Aorta (tissue), 5 donors: ENCODE data around the gene CDC5L. TPM values are rescaled to one million over a fixed set of nuclear protein-coding genes. Genes with fewer than 3 reads are reported as not detected.

ENCODE experiments used
- ATAC-seq: fragments of 200-7000 bp; cut with Tn5 transposase; one replicate; pipeline ENCODE4 v1.9.1; 2022; ENCODE audit warnings: moderate library complexity; ENCODE audit not compliant: low FRiP score
- DNase-seq, 2 donors: peaks; one replicate each; pipeline ENCODE4 v3.0.0-alpha.2; 2020
- H3K27ac ChIP-seq, 2 donors: one replicate each; pipeline ENCODE4 v1.5.1; 2013; ENCODE audit warnings: low read length in 2 of 2, mild to moderate bottlenecking in 2 of 2, moderate library complexity in 2 of 2, control low read depth in 1 of 2, inconsistent platforms in 1 of 2, low read depth in 1 of 2
- H3K27me3 ChIP-seq, 2 donors: one replicate each; pipeline ENCODE4 v1.6.1; 2013; ENCODE audit warnings: control low read depth in 1 of 2, low read length in 1 of 2, mild to moderate bottlenecking in 1 of 2, moderate library complexity in 1 of 2; ENCODE audit not compliant: insufficient read depth in 2 of 2, control insufficient read depth in 1 of 2
- H3K36me3 ChIP-seq, 2 donors: one replicate each; pipeline ENCODE4 v1.6.1; 2013; ENCODE audit warnings: control low read depth in 1 of 2, low read length in 1 of 2, mild to moderate bottlenecking in 1 of 2; ENCODE audit not compliant: insufficient read depth in 2 of 2, control insufficient read depth in 1 of 2
- H3K4me1 ChIP-seq, 2 donors: one replicate each; pipeline ENCODE4 v1.6.1; 2013; ENCODE audit warnings: low read length in 2 of 2, control low read depth in 1 of 2, mild to moderate bottlenecking in 1 of 2, moderate library complexity in 1 of 2; ENCODE audit not compliant: insufficient read depth in 2 of 2, control insufficient read depth in 1 of 2
- H3K4me3 ChIP-seq, 2 donors: one replicate each; pipeline ENCODE4 v1.5.1; 2013; ENCODE audit warnings: low read length in 2 of 2, control low read depth in 1 of 2, mild to moderate bottlenecking in 1 of 2
- H3K9me3 ChIP-seq: one replicate; pipeline ENCODE4 v1.6.1; 2013; ENCODE audit warnings: mild to moderate bottlenecking, low read length; ENCODE audit not compliant: control insufficient read depth
- WGBS, 2 donors: extraction: QIAGEN DNeasy Blood & Tissue Kit; methylation state at CpG; one replicate each; pipeline ENCODE4 v1.1.7; 2013; 5-methylcytosine and 5-hydroxymethylcytosine counted together
- intact Hi-C, 2 donors: fragments of 100-400 bp; cut with DNase I; formaldehyde crosslinking; loops; one replicate each; pipeline versions ENCODE4 v1.14.2 to v1.15.0; 2022
- polyA plus RNA-seq, 2 donors: library from polyadenylated mRNA; stranded (reverse); fragments of 200-250 nt; gene quantifications; one replicate each; pipeline ENCODE4 v1.2.3, GENCODE V29; 2013
- total RNA-seq, 2 donors: library from RNA; stranded (reverse); fragmentation: NEBNext Ultra II Directional; extraction: Animal tissue kit (Norgen Biotek cat#: 25700); gene quantifications; one replicate each; pipeline ENCODE4 v1.2.1, GENCODE V29; 2021
- donor health status: healthy with polysubstance abuse.
- donor health status: Bipolar disorder and iron deficiency.
- donor health status: DM: no; HTN: no; CAD: no.
- donor health status: DM: no; HTN: no; CAD: no.
- donor health status: DM: yes; HTN: yes; CAD: no.

CDC5L gene
- total and polyA plus RNA-seq, 4 donors, result 7.0 to 22.6 (median 13.9) TPM

DNA sequence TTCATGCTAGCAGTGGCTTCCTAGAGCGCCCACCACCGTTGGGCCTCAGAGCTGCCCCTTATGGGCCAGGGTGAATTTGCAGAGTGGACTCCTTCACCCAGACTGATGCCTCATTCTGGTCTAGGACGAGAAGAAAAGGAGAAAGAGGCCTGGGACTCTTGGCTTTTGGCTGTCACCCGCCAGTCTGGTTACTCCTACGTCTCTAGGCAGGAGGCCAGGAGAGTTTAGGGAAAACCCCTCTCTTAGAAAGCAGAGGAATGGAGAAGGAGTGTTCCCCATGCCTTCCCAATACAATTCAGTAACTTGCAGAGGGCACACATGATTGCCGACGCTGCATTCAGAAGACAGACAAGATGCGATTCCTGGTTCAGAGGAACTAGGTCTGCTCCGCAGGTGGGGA lies 70.1 kb downstream of the CDC5L start:
- no peak for ATAC-seq
- Histone ChIP-seq H3K9me3 (no peaks in the 10 kb centered on the region), H3K4me3 (no peak overlapping the region), H3K4me1 (no peaks in the 10 kb centered on the region), H3K27ac (no peak overlapping the region), H3K27me3 (no peaks in the 10 kb centered on the region), H3K36me3 (no peaks in the 10 kb centered on the region)
- intact Hi-C loops, result loop anchor here in 1 of 2 donors (2.0 kb wide), 1 partner anchor 27 kb away; no protein-coding TSS in a partner anchor
- no peak for DNase-seq
- WGBS, 2 donors, result 68 to 71% methylated on average over 9 of the region's 9 CpGs

DNA sequence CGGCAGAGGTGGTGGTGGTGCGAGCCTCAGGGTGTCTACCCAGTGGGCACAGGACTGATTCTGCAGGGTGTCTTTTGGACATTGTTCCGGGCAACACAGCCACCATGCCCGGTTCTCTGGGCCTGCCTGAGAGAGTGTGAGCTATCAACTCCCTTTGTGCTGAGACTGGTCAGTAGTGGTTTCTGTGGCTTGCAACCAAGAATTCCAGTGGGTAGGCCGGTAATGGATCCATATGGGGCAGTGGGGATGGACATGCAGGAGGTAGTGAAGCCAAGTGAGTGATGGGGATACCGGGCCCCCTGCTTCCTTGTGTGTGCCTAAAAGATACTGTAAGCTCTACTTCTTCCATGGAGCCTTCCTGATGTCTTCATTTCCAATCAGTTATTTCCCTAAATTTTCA lies 71.0 kb downstream of the CDC5L start:
- Histone ChIP-seq H3K27ac (no peak overlapping the region), H3K9me3 (no peaks in the 10 kb centered on the region), H3K27me3 (no peaks in the 10 kb centered on the region), H3K4me1 (no peaks in the 10 kb centered on the region), H3K36me3 (no peaks in the 10 kb centered on the region), H3K4me3 (no peak overlapping the region)
- intact Hi-C loops, result no loop called here
- DNase-seq (no peak), ATAC-seq (no peak)
- WGBS, 2 donors, result 97% methylated on average over 6 of the region's 6 CpGs

DNA sequence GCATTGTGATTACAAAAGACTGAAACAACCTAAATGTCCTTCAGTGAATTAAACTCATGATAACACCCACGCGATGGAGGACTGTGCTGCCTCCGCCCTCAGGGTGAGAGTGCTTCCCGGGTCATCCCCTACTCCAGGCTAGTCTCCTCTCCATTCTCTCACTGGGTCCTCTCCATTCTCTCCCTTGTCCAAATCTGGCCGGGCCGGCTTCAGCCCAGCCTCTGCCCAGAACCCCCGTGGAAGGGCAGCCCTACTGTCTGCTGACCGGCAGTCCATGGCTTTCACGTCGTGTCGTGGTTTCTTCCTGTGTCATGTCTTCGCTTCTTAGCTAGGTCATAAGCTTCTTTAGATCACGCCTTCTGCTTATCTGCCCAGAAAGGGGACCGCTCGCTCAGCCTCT lies 74.8 kb downstream of the CDC5L start:
- WGBS, 2 donors, result 91% methylated on average over 15 of the region's 15 CpGs
- no peaks in the 10 kb centered on the region for H3K9me3 ChIP-seq
- H3K4me3 ChIP-seq, result no peak overlapping the region
- no peaks in the 10 kb centered on the region for H3K36me3 ChIP-seq
- intact Hi-C loops, result no loop called here
- ATAC-seq (no peak), DNase-seq (no peak)
- no peaks in the 10 kb centered on the region for H3K4me1 ChIP-seq
- H3K27me3 ChIP-seq, result no peaks in the 10 kb centered on the region
- no peak overlapping the region for H3K27ac ChIP-seq

DNA sequence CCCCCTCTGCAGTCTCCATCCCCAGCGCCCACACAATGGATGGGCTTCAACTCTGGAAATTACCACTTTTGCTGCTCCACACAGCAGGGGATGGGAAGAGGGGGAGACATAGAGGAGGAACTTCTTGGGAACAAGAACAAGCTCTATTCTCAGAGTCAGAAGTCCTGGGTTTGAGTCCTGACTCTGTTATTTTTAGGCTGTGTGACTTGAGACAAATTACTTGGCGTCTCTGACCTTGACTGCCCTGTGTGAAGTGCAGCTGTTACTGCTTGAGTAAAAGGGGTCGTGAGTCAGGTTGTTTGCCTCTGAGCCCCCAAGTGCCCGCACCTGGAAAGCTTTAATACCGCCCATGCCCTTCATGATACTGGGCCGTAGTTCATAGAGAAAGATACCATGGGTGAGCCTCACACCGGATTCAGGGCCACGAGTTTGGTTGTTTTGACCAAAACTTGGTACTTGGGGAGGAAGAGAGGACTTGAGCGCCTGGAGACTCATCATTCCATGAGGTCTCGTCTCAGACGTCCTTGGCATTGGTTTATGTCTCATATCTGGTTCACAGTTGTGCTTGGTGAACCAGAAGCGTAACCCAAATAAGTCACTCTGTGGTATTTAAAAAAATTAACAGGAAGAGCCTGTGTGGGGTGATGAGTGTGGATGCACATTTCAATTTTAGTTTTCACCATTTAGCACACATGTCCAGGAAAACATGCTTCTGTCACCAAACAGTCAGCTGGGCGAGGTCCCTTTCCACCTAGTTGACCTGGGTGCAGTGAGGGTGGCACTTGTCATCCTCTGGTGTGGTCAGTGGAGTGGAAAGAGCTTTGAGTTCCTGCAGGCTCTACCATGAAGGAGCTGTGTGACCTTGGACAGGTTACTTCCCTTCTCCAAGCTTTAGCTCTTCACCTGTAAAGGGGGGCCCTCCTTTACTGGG lies 75.6 kb downstream of the CDC5L start:
- Histone ChIP-seq H3K36me3 (no peaks in the 10 kb centered on the region), H3K4me3 (no peak overlapping the region), H3K9me3 (no peaks in the 10 kb centered on the region), H3K27ac (no peak overlapping the region), H3K4me1 (no peaks in the 10 kb centered on the region), H3K27me3 (no peaks in the 10 kb centered on the region)
- intact Hi-C loops, result no loop called here
- no peak for DNase-seq
- WGBS, 2 donors, result 93 to 98% methylated on average over 13 of the region's 13 CpGs
- ATAC-seq, result no peak

DNA sequence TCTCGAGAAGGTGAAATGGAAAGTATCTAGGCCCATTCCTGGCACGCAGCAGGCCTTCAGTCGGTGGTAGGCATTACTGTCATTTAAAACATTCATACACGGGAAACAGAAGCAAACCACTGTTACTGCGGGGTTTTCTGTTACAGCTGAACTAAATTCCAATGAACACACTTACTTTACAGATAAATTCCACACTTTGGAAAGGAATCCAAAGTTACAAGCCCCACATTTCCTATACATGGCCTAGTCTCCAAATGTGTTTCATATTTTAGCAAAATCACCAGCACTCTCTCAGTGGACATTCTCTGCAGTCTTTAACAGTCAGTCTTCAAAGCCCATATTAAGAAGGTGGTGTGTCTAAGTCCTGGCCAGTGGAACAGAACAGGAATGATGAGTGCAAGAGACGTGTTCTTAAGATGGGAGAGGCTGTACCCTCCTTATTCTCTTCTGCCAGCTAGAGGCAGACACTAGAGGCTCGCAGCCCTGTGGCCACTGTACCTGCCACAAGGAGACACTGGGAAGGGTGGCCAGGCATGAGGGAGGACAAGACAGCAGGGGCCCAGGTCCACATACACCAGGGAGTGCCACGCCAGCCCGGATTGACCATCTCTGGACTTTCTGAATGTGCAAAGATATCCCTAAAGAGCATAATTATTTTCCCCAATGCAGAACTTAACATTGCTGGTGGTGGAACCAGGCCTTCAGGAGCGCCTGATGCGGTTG lies 76.4 kb downstream of the CDC5L start:
- intact Hi-C loops, result no loop called here
- H3K36me3 ChIP-seq, result no peaks in the 10 kb centered on the region
- 89 to 91% methylated on average over 11 of the region's 11 CpGs for WGBS, 2 donors
- H3K27me3 ChIP-seq, result no peaks in the 10 kb centered on the region
- DNase-seq, result no peak
- no peaks in the 10 kb centered on the region for H3K4me1 ChIP-seq
- H3K27ac ChIP-seq, result no peak overlapping the region
- no peak overlapping the region for H3K4me3 ChIP-seq
- ATAC-seq, result no peak
- H3K9me3 ChIP-seq, result no peaks in the 10 kb centered on the region

DNA sequence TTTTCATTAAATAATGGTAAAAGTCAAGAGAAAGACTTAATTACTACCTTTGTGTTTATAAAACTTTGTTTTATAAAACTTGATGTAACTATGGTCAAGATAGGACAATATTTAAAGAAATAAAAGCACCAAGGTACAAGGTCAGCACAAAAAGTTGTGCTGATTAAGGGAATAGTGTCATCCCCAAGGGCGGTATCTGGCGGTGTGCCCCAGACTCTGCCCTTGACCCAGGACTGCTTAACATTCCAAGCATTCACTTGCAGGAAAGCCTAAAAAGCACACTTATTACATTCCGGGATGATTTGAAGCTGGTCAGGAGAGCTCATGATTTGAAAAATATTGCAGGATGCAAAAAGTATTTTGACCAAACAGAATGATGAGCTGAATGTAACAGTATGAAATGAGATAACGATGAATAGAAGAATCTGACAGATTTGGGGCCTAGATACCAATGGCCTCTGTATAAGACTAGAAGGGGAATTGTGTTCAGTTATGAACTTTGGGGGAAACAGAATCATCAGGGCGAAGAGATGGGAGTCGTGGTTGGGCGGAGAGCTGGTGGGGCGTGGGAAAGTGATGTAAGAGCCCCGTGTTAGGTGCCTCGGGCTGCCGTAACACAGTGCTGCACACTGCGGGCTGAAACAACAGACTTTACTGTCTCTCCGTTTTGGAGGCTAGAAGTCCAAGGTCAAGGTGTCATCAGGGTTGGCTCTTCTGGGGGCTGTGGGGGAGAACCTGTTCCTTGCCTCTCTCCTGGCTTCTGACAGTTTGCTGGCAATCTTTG lies 77.2 kb downstream of the CDC5L start:
- H3K4me1 ChIP-seq, result no peaks in the 10 kb centered on the region
- no peaks in the 10 kb centered on the region for H3K36me3 ChIP-seq
- DNase-seq (no peak), ATAC-seq (no peak)
- no peak overlapping the region for H3K27ac ChIP-seq
- 92% methylated on average over 13 of the region's 13 CpGs for WGBS, 2 donors
- no peak overlapping the region for H3K4me3 ChIP-seq
- no peaks in the 10 kb centered on the region for H3K27me3 ChIP-seq
- intact Hi-C loops, result no loop called here
- H3K9me3 ChIP-seq, result no peaks in the 10 kb centered on the region

DNA sequence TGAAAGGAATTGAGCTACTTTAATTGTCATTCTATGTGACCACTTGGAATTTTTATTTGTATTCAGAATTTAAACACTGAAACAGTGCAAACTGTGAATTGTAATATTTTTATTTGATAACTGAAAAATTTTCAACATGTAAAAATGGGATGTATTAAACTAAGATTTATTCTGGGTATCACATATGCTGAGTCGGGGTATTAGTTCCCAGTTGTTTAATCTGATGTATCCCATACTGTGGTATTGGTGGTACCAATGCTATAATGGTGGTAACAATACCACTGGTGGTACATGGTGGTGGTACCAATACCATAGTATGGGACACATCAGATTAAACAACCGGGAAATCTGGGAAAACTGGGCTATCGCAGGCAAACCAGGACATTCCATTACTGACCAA lies 79.4 kb downstream of the CDC5L start:
- H3K36me3 ChIP-seq, result no peaks in the 10 kb centered on the region
- no peaks in the 10 kb centered on the region for H3K9me3 ChIP-seq
- DNase-seq (no peak), ATAC-seq (no peak)
- intact Hi-C loops, result no loop called here
- H3K27me3 ChIP-seq, result no peaks in the 10 kb centered on the region
- no peak overlapping the region for H3K27ac ChIP-seq
- H3K4me1 ChIP-seq, result no peaks in the 10 kb centered on the region
- WGBS, 2 donors, result 95 to 97% methylated on average over 3 of the region's 3 CpGs
- H3K4me3 ChIP-seq, result no peak overlapping the region

DNA sequence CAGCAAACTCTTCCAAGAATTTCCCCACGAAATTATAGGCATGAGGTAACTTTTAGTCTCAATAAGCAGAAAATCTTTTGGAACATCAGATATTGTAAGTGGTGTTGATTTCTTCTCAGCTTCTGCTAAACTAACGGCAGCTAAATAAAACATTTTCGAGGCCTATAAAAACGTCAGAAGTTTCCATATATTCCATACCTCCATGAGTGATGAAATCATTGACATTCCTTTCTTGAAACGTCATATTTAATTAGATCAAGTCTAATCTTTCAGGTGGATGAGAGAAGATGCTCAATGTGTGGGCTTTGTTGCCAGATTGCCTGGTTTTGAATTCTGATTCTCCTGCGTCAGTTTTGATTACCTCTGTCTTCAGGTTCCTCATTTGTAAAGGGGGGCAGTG lies 81.3 kb downstream of the CDC5L start:
- no peaks in the 10 kb centered on the region for H3K9me3 ChIP-seq
- ATAC-seq (no peak), DNase-seq (no peak)
- no peaks in the 10 kb centered on the region for H3K36me3 ChIP-seq
- no peak overlapping the region for H3K4me3 ChIP-seq
- WGBS, 2 donors, result 66 to 75% methylated on average over 6 of the region's 6 CpGs
- intact Hi-C loops, result no loop called here
- no peaks in the 10 kb centered on the region for H3K27me3 ChIP-seq
- no peak overlapping the region for H3K27ac ChIP-seq
- H3K4me1 ChIP-seq, result no peaks in the 10 kb centered on the region
